ENCODE measurements around the gene CEP89.

Gene CEP89

GRCh38 chr19:32909257-32909656 lies 62.5 kb downstream of the CEP89 start:
- DNase-seq (ENCODE audit: low read depth), result no peak
- TF ChIP-seq, protein P1, sequence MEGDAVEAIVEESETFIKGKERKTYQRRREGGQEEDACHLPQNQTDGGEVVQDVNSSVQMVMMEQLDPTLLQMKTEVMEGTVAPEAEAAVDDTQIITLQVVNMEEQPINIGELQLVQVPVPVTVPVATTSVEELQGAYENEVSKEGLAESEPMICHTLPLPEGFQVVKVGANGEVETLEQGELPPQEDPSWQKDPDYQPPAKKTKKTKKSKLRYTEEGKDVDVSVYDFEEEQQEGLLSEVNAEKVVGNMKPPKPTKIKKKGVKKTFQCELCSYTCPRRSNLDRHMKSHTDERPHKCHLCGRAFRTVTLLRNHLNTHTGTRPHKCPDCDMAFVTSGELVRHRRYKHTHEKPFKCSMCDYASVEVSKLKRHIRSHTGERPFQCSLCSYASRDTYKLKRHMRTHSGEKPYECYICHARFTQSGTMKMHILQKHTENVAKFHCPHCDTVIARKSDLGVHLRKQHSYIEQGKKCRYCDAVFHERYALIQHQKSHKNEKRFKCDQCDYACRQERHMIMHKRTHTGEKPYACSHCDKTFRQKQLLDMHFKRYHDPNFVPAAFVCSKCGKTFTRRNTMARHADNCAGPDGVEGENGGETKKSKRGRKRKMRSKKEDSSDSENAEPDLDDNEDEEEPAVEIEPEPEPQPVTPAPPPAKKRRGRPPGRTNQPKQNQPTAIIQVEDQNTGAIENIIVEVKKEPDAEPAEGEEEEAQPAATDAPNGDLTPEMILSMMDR (IDR thresholded peaks at IDR 0.05; ENCODE audit: low read length, missing control alignments), result no peak
- H3K4me3 ChIP-seq (replicated peaks; ENCODE audit: low read depth, low read length), result no peak overlapping the region

- TF ChIP-seq, protein P1 (IDR thresholded peaks at IDR 0.05; ENCODE audit: low read length, missing control alignments), result no peak
- DNase-seq (ENCODE audit: low read depth), result no peak
- H3K4me3 ChIP-seq (replicated peaks; ENCODE audit: low read depth, low read length), result no peak overlapping the region
These were observed 63.0 kb downstream of the CEP89 start for GRCh38 chr19:32908641-32909190.

DNA sequence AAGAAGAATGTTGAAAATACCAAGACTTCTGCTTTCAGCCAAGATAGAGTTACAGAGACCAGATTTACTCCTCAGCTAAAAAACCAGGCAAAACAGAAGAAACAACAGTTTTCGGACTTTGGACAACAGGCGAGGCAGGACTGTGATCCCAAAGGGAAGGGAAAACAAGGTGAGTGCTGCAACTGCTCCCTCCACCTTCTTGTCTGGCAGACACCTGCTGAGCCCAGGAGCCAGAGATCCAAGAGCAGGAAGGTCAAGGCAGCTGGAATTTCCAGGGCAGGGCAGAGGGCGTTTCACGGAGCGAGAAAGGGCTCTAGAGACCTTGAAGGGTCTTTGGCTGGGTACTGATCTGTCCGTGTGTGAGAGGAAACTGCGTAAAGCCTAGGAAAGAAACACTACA lies 69.3 kb downstream of the CEP89 start:
- no peak overlapping the region for H3K4me3 ChIP-seq (replicated peaks; ENCODE audit: low read depth, low read length)
- TF ChIP-seq, protein P1 (IDR thresholded peaks at IDR 0.05; ENCODE audit: low read length, missing control alignments), result no peak
- no peak for DNase-seq (ENCODE audit: low read depth)

- TF ChIP-seq, protein P1 (IDR thresholded peaks at IDR 0.05; ENCODE audit: low read length, missing control alignments), result no peak
- H3K4me3 ChIP-seq (replicated peaks; ENCODE audit: low read depth, low read length), result no peak overlapping the region
- no peak for DNase-seq (ENCODE audit: low read depth)
These were observed 70.1 kb downstream of the CEP89 start for GRCh38 chr19:32901504-32902161.

DNA sequence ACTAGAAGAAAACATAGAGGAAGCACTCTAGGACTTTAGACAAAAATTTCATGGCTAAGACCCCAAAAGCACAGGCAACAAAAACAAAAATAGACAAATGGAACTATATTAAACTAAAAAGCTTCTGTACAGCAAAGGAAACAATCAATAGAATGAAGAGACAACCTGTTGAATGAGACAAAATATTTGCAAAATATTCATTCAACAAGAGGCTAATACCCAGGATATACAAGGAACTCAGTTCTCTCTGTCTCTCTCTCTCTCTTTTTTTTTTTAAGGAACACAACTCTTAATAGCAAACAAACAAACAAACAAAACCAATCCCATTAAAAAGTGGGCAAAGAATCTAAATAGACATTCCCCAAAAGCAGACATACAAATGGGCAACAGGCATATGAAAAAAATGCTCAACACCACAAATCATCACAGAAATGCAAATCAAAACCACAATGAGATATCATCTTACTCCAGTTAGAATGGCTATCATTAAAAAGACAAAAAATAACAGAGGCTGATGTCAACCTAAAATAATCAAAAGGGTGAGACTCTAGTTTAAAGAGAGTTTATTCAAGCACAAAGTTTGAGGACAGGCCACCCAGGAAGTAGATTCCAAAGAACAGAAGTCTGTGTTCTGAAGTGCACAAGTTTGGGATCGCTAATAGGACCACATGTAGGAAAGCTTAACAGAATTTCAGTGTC lies 75.1 kb downstream of the CEP89 start:
- no peak overlapping the region for H3K4me3 ChIP-seq (replicated peaks; ENCODE audit: low read depth, low read length)
- TF ChIP-seq, protein P1 (IDR thresholded peaks at IDR 0.05; ENCODE audit: low read length, missing control alignments), result no peak
- DNase-seq (ENCODE audit: low read depth), result peak; percentile 3

GRCh38 chr19:32895384-32895783 lies 76.4 kb downstream of the CEP89 start:
- no peak for DNase-seq (ENCODE audit: low read depth)
- TF ChIP-seq, protein P1 (IDR thresholded peaks at IDR 0.05; ENCODE audit: low read length, missing control alignments), result no peak
- H3K4me3 ChIP-seq (replicated peaks; ENCODE audit: low read depth, low read length), result no peak overlapping the region

All from fibroblast of pulmonary artery (primary cell).